ENCODE results near the gene DRG2.

Gene DRG2, protein sequence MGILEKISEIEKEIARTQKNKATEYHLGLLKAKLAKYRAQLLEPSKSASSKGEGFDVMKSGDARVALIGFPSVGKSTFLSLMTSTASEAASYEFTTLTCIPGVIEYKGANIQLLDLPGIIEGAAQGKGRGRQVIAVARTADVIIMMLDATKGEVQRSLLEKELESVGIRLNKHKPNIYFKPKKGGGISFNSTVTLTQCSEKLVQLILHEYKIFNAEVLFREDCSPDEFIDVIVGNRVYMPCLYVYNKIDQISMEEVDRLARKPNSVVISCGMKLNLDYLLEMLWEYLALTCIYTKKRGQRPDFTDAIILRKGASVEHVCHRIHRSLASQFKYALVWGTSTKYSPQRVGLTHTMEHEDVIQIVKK

DNA sequence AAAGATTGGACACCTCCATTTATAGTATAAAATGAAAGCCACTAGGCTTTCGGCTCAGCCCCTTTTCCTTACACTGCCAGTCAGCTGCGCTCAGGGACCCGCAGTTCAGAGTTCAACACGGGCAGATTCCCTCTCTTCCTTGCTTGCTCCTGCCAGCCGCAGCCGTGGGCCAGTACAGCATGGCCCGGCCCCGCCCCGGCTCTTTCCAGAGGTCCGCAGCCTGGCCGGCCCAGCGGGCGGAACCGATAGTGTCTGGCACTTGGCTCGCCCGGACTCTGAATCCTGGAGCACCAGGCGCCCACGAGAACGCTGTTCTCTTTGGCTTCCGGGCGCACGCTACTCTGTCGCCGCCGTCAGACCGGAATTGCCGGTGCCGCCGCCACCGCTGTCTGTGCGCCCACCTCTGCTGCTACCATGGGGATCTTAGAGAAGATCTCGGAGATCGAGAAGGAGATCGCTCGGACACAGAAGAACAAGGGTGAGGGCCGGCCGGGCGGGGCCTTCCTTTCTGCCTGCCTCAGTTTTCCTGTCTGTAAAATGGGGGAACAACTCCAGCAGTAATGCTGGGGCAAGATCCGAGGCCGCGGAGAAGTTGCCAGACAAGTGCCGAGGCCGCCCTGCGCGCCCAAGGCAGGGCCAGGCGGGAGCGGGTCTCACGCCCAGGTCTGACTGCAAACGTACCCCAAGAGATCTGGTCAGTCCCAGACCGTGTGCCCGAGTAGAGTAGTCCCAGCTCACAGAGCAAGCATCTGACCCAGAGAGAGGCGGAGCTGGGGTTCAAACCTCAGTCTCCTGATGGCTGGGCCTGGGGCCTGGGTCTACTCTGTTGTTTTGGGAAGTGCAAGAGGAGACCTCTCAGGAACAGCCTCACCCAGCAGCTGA lies at the start of gene DRG2:
TSS of gene DRG2 (plus strand) at position 339 of the 882 bp plus-strand sequence. CDS start at position 415, 76 bp downstream.
- DNase-seq: peak; percentile 91

GRCh38 chr17:18038149-18038850 lies 49.4 kb upstream of the DRG2 start:
- no peak for DNase-seq

GRCh38 chr17:18038861-18039534 lies 48.8 kb upstream of the DRG2 start, which contains the start of the genes ATPAF2 and GID4:
Gene ATPAF2 (minus strand): TSS chr17:18039168. CDS start chr17:18039013, 155 bp downstream.
Gene GID4 (plus strand): TSS chr17:18039408. CDS start chr17:18039465, 57 bp downstream.
- peak; percentile 87 for DNase-seq

DNA sequence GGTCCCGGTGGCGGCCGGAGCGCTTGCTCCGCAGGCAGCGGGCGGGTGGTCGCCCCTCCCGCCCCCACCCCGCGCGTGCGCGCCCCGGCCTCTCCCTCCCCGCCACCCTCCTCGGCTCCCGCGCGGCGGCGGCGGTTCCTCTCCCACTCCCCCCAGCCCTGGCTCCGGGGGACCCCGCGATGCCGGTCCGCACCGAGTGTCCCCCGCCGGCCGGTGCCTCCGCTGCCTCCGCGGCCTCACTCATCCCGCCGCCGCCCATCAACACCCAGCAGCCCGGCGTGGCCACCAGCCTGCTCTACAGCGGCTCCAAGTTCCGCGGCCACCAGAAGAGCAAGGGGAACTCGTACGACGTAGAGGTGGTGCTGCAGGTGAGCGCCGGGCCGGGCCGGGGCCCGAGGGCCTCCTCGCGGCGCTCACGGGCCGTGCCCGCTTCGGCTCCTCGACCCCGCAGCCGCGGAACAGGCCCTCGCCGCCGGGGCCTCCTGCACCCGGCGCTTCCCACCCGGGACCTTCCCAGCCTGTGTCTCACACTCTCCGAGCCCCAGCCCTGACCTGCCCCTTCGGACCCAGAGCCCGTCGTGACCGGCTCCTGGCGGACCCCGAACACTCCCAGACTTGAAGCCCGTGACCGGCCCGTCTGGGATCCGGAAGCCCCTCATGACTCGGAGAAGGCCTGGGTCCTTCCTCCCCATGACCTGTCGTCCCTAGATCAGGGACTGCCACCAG lies 48.0 kb upstream of the DRG2 start:
- peak; percentile 41 for DNase-seq

DNA sequence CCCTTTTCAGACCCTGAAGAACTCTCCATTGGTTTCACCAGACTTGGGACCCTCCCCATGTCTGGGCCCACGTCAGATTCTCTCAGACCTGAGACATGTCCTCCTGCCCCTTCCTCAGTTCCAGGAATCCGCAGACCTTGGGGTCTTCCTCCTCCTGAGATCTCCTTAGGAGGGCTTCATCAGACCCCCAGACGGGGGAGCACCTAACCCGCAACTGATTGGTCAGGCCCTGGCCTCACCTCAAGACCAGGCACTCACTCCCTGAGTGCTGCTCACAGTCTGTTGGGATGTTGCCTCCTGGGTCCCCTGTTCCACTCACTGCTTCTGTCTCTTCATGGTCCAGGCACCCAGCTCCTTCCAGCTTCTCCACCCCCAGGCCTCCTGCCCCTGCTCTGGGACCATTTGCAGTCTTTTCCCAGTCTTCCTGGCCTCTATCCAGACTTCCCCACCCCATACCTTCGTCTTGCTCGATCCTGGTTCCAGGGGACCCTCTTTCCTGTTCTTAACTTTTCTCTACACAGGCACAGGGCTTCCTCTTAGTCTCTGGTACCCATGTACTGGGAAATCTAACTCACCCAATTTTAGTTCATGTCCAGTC lies 47.4 kb upstream of the DRG2 start:
- DNase-seq: no peak

DNA sequence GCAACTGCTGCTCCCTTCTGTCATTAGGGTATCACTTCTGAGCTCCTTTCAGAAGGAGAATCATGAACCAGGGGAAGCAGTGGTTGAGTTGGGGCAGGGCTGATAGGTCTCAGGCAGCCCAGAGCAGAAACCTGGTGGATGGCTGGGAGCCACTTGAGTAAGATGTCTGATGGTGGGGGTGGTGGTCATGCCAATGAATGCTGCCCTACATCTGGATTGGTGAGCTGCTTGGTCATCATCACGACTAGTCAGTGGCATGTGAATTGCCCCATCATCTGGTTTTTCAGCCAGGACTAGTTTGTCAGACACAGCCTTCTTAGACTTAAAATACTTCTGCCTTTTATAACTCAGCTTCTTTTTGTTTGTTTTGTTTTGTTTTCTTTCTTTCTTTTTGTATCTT lies 46.0 kb upstream of the DRG2 start:
- DNase-seq: no peak

GRCh38 chr17:18042983-18043382 lies 44.8 kb upstream of the DRG2 start:
- DNase-seq: no peak

DNA sequence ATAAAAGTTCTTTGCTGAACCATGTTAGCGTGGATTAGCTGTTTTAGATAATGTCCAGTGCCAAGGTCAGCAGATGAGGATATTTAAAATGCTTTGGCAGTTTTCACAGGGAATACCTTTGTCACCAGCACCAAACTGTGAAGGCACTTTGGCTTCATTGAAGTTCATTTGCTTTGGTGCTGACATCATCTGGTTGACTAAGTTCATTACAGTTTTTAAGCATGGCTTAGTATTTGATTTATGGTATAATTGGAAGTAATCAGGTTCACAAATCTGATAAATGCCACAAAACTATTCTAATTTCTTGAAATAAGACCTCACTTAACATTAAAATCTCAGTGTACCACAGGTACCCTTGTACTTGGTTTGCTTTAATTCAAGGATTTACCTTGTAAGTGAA lies 44.3 kb upstream of the DRG2 start:
- no peak for DNase-seq

- DNase-seq: no peak
Measured at GRCh38 chr17:18044609-18045008, 43.1 kb upstream of the DRG2 start.

GRCh38 chr17:18045691-18046350 lies 41.9 kb upstream of the DRG2 start:
- DNase-seq: no peak

DNA sequence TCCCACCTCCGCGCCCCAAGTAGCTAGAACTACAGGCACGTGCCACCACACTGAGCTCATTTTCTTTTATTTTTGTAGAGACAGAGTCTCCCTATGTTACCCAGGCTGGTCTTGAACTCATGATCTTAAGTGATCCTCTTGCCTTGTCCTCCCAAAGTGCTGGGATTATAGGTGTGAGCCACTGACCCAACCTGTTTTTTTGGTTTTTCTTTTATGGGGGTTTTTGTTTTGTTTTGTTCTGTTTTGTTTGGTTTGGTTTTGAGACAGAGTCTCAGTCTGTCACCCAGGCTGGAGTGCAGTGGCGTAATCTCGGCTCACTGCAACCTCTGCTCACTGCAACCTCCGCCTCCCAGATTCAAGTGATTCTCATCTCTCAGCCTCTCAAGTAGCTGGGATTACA lies 32.2 kb upstream of the DRG2 start:
- DNase-seq: no peak

DNA sequence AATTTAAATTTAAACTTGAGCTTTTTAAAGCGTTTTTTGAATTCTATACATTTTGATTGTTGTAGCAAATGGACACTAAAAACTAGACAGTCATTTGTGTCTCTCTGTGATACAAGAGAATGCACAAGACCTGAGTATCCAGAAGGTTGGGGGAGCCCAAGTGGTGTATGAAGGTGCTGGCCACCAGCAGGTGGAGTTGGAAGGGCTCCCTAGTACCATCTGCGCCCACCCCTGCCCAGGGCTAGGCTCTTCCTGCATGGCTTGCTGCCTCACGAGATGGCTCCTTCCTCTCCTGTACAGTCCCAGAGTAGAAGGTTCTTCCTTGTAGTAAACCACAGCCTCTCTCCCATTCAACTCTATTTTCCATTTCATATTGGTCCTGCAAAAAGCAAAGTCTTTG lies 31.5 kb upstream of the DRG2 start:
- DNase-seq: no peak

- no peak for DNase-seq
Measured at GRCh38 chr17:18059283-18059682, 28.5 kb upstream of the DRG2 start.

DNA sequence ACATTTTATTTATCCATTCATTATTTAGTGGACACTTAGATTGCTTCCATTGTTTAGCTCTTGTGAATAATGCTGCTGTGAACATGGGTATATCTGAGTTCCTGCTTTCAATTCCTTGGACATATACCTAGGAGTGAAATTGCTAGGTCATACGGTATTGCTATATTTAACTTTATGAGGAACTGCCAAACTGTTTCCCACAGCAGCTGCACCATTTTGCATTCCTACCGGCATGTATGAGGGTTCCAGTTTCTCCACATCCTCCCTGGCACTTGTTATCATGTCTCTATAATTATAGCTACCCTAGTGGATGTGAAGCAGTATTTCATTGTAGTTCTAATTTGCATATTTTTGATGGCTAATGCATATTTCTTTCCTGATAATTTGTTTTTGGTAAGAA lies 23.7 kb upstream of the DRG2 start:
- no peak for DNase-seq

DNA sequence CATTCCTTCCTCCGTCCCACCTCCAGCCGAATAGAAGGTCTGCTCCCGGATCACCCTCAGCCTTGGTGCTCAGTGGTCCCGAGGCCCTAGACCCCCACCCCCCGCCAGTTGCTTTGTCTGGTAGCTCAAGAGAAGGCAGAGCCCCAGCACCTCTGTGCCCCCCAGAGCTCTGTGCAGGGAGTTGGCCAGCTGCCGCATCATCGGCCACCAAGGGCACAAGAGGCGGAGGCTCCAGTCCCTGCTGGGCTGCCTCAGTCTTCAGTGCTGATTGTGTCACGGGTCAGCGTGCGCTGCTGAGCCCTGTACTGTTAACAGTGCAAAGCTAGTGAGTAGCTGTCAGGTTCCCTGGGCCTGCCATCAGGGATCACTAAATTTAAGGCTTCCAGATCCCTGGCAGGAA lies 22.2 kb upstream of the DRG2 start:
- no peak for DNase-seq

GRCh38 chr17:18066866-18067265 lies 20.9 kb upstream of the DRG2 start:
- DNase-seq: no peak

DNA sequence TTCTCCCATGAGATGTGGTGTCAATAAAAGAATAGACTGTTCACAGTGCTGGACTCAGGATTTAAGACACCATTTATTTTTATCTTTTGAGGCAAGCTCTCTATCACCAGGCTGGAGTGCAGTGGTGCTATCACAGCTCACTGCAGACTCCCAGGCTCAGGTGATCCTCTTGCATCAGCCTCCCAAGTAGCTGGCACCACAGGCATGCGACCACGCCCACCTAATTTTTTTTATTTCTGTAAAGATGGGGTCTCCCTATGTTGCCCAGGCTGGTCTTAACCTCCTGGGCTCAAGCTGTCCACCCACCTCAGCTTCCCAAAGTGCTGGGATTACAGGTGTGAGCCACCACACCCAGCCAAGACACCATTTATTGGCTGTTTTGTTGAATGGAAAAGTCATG lies 18.6 kb upstream of the DRG2 start:
- DNase-seq: no peak

DNA sequence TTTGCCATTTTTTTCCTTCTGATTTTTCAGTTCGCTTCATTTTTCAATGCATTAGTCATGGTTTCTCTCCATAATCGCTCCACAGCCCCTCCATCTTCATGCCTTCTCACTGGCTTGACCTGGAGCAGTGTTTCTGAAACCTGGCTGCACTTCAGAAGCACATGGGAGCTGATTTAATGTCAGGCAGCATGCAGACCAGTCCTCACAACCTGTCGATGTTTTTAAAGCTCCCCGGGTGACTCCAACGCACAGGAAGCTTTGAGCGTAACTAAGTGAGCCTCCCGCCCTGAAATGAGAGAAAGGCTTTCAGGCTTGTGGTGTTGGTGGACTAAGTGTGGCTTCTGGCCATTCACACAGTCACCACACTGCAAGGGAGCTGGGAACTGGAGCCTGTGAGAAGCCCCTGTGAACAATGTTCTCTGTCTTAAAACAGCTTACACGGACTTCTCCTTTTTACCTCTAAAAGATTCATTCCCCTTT lies 16.8 kb upstream of the DRG2 start:
- DNase-seq: no peak

DNA sequence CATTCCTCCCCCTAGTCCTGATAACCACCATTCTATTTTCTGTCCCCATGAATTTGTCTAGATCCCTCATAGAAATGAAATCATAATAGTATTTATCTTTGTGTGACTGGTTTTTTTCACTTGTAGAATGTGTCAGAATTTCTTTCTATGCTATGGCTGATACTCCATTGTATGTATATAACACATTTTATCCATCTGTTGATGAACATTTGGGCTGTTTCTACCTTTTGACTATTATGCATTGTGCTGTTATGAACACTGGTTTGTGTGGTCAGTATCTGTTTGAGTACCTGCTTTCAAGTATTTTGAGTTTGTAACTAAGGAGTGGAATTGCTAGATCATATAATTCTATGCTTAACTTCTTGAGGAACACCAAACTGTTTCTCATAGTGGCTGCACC lies 16.0 kb upstream of the DRG2 start:
- DNase-seq: no peak

DNA sequence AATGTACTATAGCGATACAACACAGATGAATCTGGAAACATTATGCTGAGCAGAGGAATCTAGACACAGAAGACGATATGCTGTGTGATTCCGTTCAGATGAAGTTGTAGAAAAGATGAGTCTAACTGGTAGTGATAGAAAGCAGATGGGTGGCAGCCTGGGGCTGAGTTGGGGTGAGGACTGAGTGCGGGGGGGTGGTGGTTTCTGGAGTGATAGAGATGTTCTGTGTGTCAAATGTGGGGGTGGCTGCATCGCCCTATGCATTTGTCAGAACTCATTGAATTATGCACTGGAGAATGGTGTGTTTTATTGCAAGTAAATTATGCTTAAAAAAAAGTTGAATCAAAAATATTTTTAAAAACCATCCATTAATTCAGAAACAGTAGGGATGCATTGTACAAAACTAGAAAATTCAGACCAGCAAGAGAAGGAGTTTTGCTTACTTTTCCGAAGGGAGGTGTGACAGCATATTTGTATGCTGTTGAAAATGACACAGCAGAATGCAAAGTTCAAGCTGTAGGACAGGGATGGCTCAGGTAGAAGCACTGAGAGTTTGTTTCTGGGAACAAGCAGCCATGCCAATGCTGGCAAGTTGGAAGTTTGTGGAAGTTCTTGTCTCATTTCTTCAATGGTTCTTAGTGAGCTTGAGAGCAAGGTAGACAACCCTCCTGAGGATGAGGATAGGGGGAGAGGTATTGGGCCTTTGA lies 13.0 kb upstream of the DRG2 start:
- no peak for DNase-seq

Data from 8988T (cell line).